K562 (cell line): ENCODE results near the gene MKNK1. TPM values are rescaled to one million over a fixed set of nuclear protein-coding genes. Genes with fewer than 3 reads are reported as not detected.

ENCODE experiments used
- ASH1L ChIP-seq: fragments of 450-650 bp; IDR thresholded peaks from 2 replicates; pipeline ENCODE4 v1.6.1; 2018; ENCODE audit warnings: borderline replicate concordance, mild to moderate bottlenecking, low read depth; ENCODE audit not compliant: partially characterized antibody
- ATF1 ChIP-seq, 2 experiments: fragments of 450-650 bp in 1 of 2; IDR thresholded peaks; 2 replicates each; pipeline ENCODE4 v1.6.1; 2016; ENCODE audit warnings: missing compliant biosample characterization in 1 of 2, missing genetic modification characterization in 1 of 2
- BCOR ChIP-seq: fragments of 450-650 bp; IDR thresholded peaks from 2 replicates; pipeline ENCODE4 v1.6.1; 2016
- CBX1 ChIP-seq: sonication (generic); IDR thresholded peaks from 2 replicates; pipeline ENCODE4 v1.6.1; 2016; ENCODE audit warnings: antibody characterized with exemption, low read depth, mild to moderate bottlenecking
- ETV6 ChIP-seq, 3 experiments: fragments of 150-350 bp in 1 of 3; sonication (generic) in 1 of 3; formaldehyde crosslinking in 1 of 3; IDR thresholded peaks; 2 replicates each; pipeline versions ENCODE4 v1.6.1 to v1.8.0; 2014 to 2022; ENCODE audit warnings: borderline replicate concordance in 2 of 3, low read depth in 2 of 3, antibody characterized with exemption in 1 of 3, low read length in 1 of 3, mild to moderate bottlenecking in 1 of 3, missing genetic modification reagents in 1 of 3
- HNRNPH1 ChIP-seq: fragments of 200-400 bp; formaldehyde crosslinking; optimal IDR thresholded peaks from 2 replicates; pipeline ENCODE3; 2017; ENCODE audit warnings: low read depth, mild to moderate bottlenecking, low read length, moderate library complexity
- KLF13 ChIP-seq: fragments of 450-650 bp; IDR thresholded peaks from 2 replicates; pipeline ENCODE4 v1.6.1; 2016; ENCODE audit warnings: missing genetic modification characterization, low read depth, mild to moderate bottlenecking, missing compliant biosample characterization, moderate library complexity, borderline replicate concordance
- MAFG ChIP-seq: fragments of 450-650 bp; conservative IDR thresholded peaks from 2 replicates; pipeline ENCODE4 v1.6.1; 2016; ENCODE audit warnings: missing genetic modification characterization, missing compliant biosample characterization
- MECOM ChIP-seq: fragments of 250-450 bp; sonication (Bioruptor Pico); IDR thresholded peaks from 2 replicates; pipeline ENCODE4 v1.8.0; 2022; ENCODE audit warnings: inconsistent platforms
- MEF2D ChIP-seq: conservative IDR thresholded peaks from 2 replicates; pipeline ENCODE4 v1.6.1; 2016; ENCODE audit warnings: low read depth, missing genetic modification characterization, missing compliant biosample characterization
- MIER1 ChIP-seq: fragments of 450-650 bp; IDR thresholded peaks from 2 replicates; pipeline ENCODE4 v1.6.1; 2016; ENCODE audit warnings: antibody characterized with exemption, mild to moderate bottlenecking, low read depth
- NCOR1 ChIP-seq: fragments of 450-650 bp; IDR thresholded peaks from 2 replicates; pipeline ENCODE4 v1.6.1; 2016; ENCODE audit warnings: mild to moderate bottlenecking, moderate library complexity
- NFE2 ChIP-seq: IDR thresholded peaks from 2 replicates; pipeline ENCODE4 v1.6.1; 2014; ENCODE audit warnings: antibody characterized with exemption, low read depth
- PHF20 ChIP-seq: fragments of 450-650 bp; IDR thresholded peaks from 2 replicates; pipeline ENCODE4 v1.6.1; 2018; ENCODE audit not compliant: partially characterized antibody
- POLR2G ChIP-seq: fragments of 200-400 bp; formaldehyde crosslinking; IDR thresholded peaks from 2 replicates; pipeline ENCODE4 v1.6.1; 2017; ENCODE audit warnings: low read depth, mild to moderate bottlenecking, antibody characterized with exemption, low read length, moderate library complexity
- RBM14 ChIP-seq: fragments of 200-400 bp; formaldehyde crosslinking; IDR thresholded peaks from 2 replicates; pipeline ENCODE4 v1.6.1; 2018; ENCODE audit warnings: low read depth, mild to moderate bottlenecking, low read length, moderate library complexity, borderline replicate concordance; ENCODE audit not compliant: insufficient read depth
- RBM25 ChIP-seq: fragments of 200-400 bp; formaldehyde crosslinking; IDR thresholded peaks from 2 replicates; pipeline ENCODE4 v1.6.1; 2018; ENCODE audit warnings: low read length, low read depth, moderate library complexity; ENCODE audit not compliant: severe bottlenecking
- STAT5A ChIP-seq: IDR thresholded peaks from 2 replicates; pipeline ENCODE4 v1.6.1; 2012; ENCODE audit warnings: low read length, inconsistent platforms, borderline replicate concordance
- YY1 ChIP-seq, 3 experiments: IDR thresholded peaks; 2 replicates each; pipeline ENCODE4 v1.6.1; 2011; ENCODE audit warnings: low read length in 2 of 3, mild to moderate bottlenecking in 2 of 3, moderate library complexity in 2 of 3, borderline replicate concordance in 1 of 3, control low read depth in 1 of 3, low read depth in 1 of 3; ENCODE audit not compliant: insufficient read depth in 3 of 3, insufficient replicate concordance in 2 of 3, control insufficient read depth in 1 of 3, insufficient read length in 1 of 3; ENCODE audit errors: extremely low read depth in 1 of 3
- ZNF77 ChIP-seq: fragments of 250-450 bp; sonication (Bioruptor Pico); IDR thresholded peaks from 2 replicates; pipeline ENCODE4 v1.5.0; 2020
- ZSCAN29 ChIP-seq: fragments of 450-650 bp; IDR thresholded peaks from 2 replicates; pipeline ENCODE4 v1.6.1; 2017
- polyA plus RNA-seq, 8 experiments: library from polyadenylated mRNA; depleted of rRNA in 4 of 8; stranded (reverse) in 5 of 8; unstranded in 3 of 8; fragments of >200 nt; fragmentation: Nextera tagmentation in 2 of 8; fragmentation: Illumina TruSeq in 1 of 8; extraction: Ambion mirVana in 2 of 8; extraction: Trizol in 1 of 8; gene quantifications; 2 replicates each; pipeline versions ENCODE4 v1.2.1 to v1.2.3, GENCODE V29; 2011 to 2014; ENCODE audit warnings: inconsistent platforms in 1 of 8, missing spikeins in 1 of 8
- total RNA-seq, 7 experiments: library from RNA; depleted of rRNA in 6 of 7; stranded (reverse); fragments of >200 nt in 6 of 7; fragmentation: Illumina TruSeq in 2 of 7; extraction: Trizol in 2 of 7; gene quantifications; 2 replicates each; pipeline versions ENCODE4 v1.2.1 to v1.2.3, GENCODE V29; 2011 to 2021; ENCODE audit warnings: low replicate concordance in 1 of 7
- TF ChIP-seq, protein P1 (sequence below): fragments of 450-650 bp; formaldehyde crosslinking; IDR thresholded peaks from 2 replicates; pipeline ENCODE4 v1.4.0; 2020; ENCODE audit warnings: mild to moderate bottlenecking, mixed read lengths
- TF ChIP-seq, protein P2 (sequence below): fragments of 450-650 bp; IDR thresholded peaks from 2 replicates; pipeline ENCODE4 v1.6.1; 2017; ENCODE audit warnings: antibody characterized with exemption
- TF ChIP-seq, protein P3 (sequence below): sonication (generic); formaldehyde crosslinking; IDR thresholded peaks from 2 replicates; pipeline ENCODE4 v1.8.1; 2023; ENCODE audit warnings: mild to moderate bottlenecking, missing genetic modification reagents

MKNK1 gene
- total and polyA plus RNA-seq, 9 of the 15 experiments (the other 6 are each of a cell fraction or from before 2014, with no cell fraction given), result 27.7 to 51.3 (median 43.7) TPM

DNA sequence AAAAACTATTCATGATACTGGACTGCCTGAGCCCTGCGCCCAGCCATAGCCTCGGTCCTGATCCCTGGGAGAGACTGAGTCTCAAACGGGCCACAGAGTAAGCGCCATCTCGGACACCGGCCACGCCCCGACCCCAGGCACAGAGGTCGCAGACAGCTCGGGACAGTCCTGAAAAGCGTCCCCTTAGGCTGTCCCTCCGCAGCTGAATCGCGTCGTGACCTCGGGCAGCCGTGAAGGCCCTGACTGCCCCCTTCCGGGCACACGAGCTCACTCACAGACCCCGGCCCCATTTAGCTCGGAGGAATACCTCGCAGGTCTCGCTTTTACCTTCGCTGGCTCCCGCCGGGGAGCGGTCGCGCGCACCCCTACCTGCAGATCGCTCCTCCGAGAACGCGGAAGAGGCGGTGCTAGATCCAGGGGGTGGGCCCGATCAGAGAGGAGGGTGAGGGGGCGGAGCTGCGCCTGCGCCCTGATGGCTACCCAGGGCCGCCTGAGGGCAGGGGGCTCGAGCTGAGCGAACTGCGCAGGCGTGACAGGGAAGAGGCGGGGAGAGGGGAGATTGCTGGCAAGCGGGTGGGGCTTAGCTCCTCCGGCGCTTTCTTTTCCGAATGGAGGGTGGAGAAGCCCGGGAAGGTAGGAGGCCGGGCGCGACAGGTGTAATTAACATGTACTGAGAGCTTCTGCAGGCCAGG lies at the start of gene MKNK1 (continued):
- TF ChIP-seq YY1 (IDR thresholded peaks at IDR 0.05; ENCODE audit: borderline replicate concordance in 1 of 3, control insufficient read depth in 1 of 3, extremely low read depth in 1 of 3, insufficient read depth in 3 of 3, insufficient read length in 1 of 3, insufficient replicate concordance in 2 of 3, low read depth in 1 of 3, low read length in 2 of 3) (peak in 2 of 3 experiments; percentile 30 to 44), POLR2G (peak; percentile 98), MEF2D (tag) (no peak), NCOR1 (no peak), ETV6 (IDR thresholded peaks at IDR 0.05; ENCODE audit: borderline replicate concordance in 1 of 2, low read depth in 2 of 2, low read length in 1 of 2) (no peak), ETV6 (CRISPR knock-in tag; IDR thresholded peaks at IDR 0.05; ENCODE audit: borderline replicate concordance) (no peak), RBM25 (no peak), KLF13 (tag) (peak; percentile 16; the same call in 1 of the 2 replicates), MAFG (tag) (no peak), BCOR (peak; percentile 71), ATF1 (CRISPR knock-in tag; IDR thresholded peaks at IDR 0.05) (no peak), ATF1 (tag; IDR thresholded peaks at IDR 0.05) (peak; percentile 46), STAT5A (no peak), MECOM (CRISPR knock-in tag) (no peak), MIER1 (no peak), HNRNPH1 (no peak), ZSCAN29 (no peak), RBM14 (no peak), ASH1L (no peak), CBX1 (0 out of 2 replicates have a peak, but pooled peaks have one; percentile 46), NFE2 (no peak), ZNF77 (CRISPR knock-in tag) (no peak), PHF20 (peak; percentile 85)
- TF ChIP-seq, protein P1, sequence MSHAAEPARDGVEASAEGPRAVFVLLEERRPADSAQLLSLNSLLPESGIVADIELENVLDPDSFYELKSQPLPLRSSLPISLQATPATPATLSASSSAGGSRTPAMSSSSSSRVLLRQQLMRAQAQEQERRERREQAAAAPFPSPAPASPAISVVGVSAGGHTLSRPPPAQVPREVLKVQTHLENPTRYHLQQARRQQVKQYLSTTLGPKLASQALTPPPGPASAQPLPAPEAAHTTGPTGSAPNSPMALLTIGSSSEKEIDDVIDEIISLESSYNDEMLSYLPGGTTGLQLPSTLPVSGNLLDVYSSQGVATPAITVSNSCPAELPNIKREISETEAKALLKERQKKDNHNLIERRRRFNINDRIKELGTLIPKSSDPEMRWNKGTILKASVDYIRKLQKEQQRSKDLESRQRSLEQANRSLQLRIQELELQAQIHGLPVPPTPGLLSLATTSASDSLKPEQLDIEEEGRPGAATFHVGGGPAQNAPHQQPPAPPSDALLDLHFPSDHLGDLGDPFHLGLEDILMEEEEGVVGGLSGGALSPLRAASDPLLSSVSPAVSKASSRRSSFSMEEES, result no peak
- TF ChIP-seq, protein P2, sequence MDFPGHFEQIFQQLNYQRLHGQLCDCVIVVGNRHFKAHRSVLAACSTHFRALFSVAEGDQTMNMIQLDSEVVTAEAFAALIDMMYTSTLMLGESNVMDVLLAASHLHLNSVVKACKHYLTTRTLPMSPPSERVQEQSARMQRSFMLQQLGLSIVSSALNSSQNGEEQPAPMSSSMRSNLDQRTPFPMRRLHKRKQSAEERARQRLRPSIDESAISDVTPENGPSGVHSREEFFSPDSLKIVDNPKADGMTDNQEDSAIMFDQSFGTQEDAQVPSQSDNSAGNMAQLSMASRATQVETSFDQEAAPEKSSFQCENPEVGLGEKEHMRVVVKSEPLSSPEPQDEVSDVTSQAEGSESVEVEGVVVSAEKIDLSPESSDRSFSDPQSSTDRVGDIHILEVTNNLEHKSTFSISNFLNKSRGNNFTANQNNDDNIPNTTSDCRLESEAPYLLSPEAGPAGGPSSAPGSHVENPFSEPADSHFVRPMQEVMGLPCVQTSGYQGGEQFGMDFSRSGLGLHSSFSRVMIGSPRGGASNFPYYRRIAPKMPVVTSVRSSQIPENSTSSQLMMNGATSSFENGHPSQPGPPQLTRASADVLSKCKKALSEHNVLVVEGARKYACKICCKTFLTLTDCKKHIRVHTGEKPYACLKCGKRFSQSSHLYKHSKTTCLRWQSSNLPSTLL, result no peak
- TF ChIP-seq, protein P3, sequence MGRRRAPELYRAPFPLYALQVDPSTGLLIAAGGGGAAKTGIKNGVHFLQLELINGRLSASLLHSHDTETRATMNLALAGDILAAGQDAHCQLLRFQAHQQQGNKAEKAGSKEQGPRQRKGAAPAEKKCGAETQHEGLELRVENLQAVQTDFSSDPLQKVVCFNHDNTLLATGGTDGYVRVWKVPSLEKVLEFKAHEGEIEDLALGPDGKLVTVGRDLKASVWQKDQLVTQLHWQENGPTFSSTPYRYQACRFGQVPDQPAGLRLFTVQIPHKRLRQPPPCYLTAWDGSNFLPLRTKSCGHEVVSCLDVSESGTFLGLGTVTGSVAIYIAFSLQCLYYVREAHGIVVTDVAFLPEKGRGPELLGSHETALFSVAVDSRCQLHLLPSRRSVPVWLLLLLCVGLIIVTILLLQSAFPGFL (CRISPR knock-in tag), result no peak
